Posterior cingulate gyrus (tissue), 11 donors: ENCODE measurements around the gene RBBP6.
"Not testable (repeated sequence)": the region's sequence is repeated elsewhere in the genome, so short reads cannot be mapped to it uniquely, and the experiment has no call there.

ENCODE experiments used
- DNase-seq, 10 donors: peaks; one replicate each; pipeline versions ENCODE4 v3.0.0 to v3.0.0-alpha.2; 2020 to 2021; ENCODE audit warnings: mixed read lengths in 3 of 10
- intact Hi-C: fragments of 100-400 bp; cut with DNase I; formaldehyde crosslinking; loops from one replicate; pipeline ENCODE4 v1.15.1; 2023

Gene RBBP6, protein sequence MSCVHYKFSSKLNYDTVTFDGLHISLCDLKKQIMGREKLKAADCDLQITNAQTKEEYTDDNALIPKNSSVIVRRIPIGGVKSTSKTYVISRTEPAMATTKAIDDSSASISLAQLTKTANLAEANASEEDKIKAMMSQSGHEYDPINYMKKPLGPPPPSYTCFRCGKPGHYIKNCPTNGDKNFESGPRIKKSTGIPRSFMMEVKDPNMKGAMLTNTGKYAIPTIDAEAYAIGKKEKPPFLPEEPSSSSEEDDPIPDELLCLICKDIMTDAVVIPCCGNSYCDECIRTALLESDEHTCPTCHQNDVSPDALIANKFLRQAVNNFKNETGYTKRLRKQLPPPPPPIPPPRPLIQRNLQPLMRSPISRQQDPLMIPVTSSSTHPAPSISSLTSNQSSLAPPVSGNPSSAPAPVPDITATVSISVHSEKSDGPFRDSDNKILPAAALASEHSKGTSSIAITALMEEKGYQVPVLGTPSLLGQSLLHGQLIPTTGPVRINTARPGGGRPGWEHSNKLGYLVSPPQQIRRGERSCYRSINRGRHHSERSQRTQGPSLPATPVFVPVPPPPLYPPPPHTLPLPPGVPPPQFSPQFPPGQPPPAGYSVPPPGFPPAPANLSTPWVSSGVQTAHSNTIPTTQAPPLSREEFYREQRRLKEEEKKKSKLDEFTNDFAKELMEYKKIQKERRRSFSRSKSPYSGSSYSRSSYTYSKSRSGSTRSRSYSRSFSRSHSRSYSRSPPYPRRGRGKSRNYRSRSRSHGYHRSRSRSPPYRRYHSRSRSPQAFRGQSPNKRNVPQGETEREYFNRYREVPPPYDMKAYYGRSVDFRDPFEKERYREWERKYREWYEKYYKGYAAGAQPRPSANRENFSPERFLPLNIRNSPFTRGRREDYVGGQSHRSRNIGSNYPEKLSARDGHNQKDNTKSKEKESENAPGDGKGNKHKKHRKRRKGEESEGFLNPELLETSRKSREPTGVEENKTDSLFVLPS (N-terminal part only)

DNA sequence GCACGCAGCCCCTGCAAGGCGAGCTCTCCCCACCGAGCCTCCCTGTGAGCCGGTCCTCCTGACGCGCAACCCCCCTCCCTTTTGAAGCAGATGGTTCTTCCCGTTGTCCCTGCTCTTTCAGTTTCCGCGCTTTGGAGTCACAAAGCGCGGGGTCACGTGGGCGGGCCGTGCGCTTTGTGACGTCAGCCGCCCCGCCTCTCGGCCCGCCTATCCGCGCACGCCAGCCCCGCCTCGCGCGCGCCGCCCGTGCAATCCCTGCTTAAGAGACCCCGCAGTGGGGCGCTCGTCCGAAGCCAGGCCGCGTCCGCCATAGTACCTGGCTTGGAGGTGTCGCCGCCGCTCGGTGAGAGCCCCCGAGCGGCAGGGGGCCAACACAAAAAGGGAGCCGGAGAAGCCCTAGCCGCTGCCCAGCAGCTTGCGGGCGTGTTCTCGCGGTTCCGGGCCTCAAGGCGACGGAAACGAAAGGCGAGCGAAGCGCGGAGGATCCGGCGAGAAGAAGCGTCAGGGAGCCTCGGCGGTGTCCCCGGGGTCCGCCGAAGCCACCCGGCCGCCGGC lies at the start of gene RBBP6:
Gene RBBP6 (plus strand): TSS at position 272 of the 555 bp plus-strand sequence. CDS start 1,061 bp downstream, outside the sequence.
- intact Hi-C loops = no loop called here
- DNase-seq = peak; percentile 89 to 99 (median 95)

DNA sequence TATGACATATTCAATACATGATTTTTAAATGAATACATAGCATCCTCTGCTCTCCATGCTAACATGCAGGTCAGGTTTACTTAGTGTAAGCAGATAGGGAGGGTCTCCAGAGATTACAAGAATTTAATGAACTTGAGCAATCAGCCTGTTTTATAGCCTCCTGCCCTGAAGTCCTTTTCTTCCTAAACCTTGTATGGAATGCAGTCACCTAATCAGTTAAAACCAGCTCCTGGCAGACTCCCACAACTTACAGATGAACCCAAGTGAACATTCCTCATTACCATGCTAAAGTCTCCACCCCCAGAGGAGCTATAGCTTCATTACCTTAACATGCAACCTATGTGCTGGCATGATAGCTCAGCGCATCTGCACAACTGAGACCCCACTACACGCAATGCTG lies 48.5 kb upstream of the RBBP6 start:
- intact Hi-C loops = no loop called here
- DNase-seq = no peak

DNA sequence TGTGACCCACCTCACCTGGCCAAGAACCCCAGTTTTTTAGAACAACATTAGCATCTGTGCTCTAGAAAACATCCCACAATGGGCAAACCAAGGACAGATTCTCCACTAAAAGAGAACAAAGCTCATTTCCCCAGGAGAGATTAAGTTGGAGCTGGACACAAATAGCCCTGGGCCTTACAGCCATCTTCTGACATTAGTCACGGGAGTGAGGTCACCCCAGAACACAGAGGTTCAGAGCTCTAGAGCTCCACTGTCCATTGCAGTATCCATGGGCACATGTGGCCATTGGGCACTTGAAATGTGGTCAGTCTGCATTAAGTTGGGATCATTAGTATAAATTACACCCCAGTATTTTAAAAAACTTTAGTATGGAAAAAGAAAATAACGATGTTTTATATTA lies 47.6 kb upstream of the RBBP6 start:
- intact Hi-C loops = no loop called here
- DNase-seq = no peak

DNA sequence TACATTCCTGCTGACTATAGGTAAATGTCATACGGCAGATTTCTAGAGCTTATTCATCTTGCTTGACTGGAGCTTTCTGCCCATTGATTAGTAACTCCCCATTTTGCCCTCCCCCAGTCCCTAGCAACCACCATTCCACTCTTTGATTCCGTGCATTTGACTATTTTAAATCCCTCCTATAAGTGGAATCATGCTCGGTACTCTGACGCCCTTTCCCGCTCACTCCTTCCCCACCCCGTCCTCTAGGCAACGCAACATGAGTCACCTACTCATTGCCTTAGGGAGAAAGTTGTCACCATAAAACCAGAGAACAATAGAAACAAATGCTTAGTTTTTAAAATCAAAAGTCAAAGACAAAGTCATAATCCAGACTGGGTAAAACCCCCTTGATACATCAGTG lies 45.5 kb upstream of the RBBP6 start:
- intact Hi-C loops = no loop called here
- no peak for DNase-seq

DNA sequence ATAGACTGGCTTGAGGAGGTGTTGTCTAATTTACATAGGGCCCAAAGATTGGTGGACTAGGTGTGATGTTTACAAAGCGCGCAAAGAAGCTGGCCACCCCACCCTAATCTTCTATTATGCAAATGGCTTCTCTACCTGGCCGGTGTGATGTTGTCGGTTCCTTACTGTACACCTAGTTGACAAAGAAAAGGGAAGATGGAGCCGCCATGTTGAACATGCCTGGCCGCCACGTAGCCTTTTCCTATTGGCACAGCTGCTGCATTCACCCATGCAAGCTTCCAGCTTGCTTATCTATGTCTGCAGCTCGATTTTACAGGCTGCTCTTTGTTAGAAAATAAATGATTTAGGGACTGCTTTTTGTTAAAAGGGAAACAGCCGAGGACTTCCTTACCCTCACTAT lies 44.2 kb upstream of the RBBP6 start:
- DNase-seq, intact Hi-C loops: not testable (repeated sequence)

DNA sequence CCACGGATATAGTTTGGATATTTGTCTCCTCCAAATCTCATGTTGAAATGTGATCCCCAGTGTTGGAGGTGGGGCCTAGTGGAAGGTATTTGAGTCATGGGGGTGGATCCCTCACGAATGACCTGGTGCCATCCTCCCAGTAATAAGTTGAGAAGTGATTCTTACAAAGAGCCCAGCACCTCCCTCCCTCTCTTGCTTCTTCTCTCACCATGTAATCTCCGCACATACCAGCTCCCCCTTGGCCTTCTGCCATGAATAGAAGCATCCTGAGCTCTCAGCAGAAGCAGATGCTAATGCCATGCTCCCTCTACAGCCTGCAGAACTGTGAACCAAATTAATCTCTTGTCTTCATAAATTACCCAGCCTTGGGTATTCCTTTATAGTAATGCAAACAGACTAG lies 41.9 kb upstream of the RBBP6 start:
- intact Hi-C loops = no loop called here
- DNase-seq = no peak

DNA sequence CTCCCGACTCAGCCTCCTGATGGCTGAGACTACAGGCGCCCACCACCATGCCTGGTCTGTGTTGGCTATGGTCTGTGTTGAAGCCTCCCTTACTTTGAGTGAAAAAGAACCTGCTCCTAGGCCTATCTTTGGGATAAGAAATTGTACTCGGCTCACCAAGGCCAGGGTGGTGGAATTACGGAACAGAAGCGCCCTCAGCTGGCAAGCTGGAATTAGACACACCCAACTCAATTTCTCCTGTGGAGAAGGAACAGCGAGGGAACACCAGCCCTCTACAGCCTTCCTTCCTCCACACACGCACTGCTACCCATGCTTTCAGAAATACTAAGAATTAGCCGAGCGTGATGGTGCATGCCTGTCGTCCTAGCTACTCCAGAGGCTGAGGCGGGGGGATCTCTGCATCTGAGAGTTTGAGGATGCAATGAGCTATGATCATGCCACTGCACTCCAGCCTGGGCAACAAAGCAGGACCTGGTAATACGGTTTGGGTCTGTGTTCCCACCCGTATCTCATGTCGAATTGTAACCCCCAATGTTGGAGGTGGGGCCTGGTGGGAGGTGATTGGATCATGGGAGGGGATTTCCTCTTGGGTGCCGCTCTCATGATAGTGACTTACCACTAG lies 40.1 kb upstream of the RBBP6 start:
- intact Hi-C loops = no loop called here

DNA sequence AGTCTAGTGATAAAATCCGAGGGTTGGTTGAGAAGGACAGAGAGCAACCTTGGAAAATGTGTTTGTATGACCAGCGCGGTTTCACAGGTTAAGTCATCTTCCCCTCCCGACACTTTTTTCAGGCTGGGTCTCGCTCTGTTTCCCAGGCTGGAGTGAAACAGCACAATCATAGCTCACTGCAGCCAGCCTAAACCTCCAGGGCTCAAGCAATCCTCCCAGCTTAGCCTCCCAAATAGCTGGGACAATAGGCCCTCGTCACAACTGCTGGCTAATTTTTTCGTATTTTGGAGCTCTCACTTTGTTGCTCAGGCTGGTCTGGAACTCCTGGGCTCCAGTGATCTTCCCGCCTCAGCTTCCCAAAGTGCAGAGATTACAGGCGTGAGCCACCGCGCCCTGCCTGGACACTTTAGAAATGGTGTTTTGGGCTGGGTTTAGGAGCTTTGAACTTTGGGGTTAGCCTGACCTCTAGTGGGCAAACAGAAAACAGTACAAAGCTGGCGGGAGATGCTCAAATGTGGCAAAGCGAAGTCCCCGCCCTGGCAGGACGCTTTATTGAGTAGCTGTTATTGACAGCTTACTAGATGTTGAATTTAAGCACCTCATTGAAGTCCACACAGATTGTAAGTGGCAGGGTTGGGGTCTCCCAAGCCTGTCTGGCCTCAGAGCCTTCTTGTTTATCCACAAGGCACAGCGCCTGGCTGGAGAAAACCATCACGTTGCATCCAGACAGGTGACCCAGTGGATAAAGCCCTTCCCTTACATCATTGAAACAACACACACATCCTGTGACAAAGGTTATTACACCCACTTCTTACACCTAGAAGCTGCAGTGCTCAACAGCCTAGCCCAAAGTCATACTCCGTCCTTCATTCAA lies 34.7 kb upstream of the RBBP6 start:
- intact Hi-C loops = loop anchor here (1.0 to 10.0 kb wide), 4 partner anchors 252 to 770 kb away; no protein-coding TSS in a partner anchor
- peak; percentile 18 to 92 (median 58) for DNase-seq

More for the DNA sequence above, 40.1 kb upstream of the RBBP6 start:
- peak; percentile 29 to 95 (median 71) for DNase-seq

DNA sequence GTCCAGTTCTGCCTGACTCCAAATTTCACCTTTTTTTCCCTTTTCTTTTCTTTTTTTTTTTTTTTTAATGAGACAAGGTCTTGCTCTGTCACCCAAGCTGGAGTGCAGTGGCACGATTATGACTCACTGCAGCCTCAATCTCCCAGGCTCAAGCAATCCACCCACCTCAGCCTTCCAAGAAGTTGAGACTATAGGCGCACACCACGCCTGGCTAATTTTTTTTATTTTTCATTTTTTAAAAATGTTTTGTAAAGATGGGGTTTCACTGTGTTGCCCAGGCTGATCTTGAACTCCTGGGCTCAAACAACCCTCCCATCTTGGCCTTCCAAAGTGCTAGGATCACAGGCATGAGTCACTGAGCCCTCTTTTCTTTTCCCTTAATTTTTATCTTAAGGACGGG lies 33.4 kb upstream of the RBBP6 start:
- intact Hi-C loops = loop anchor here (10.0 kb wide), 2 partner anchors 701 to 771 kb away; no protein-coding TSS in a partner anchor
- no peak for DNase-seq

DNA sequence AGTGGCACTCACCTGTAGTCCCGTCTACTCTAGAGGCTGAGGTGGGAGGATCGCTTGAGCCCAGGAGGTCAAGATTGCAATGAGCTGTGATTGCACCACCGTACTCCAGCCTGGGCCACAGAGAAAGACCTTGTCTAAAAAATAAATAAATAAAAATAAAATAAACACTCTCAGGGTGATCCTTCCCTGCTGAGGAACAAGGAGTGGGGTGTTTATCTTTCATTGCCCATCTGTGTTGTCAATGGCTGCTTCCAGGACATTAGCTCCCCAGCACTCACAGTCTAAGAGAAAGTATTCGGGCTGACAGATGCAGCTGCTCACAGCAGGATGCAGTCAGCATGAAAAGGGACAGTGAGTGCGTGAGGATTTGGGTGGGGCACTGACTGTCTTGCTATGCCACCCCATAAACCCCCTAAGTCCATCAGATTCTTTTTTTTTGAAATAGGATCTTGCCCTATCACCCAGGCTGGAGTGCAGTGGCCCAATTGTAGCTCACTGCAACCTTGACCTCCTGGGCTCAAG lies 31.3 kb upstream of the RBBP6 start:
- DNase-seq = no peak
- intact Hi-C loops = loop anchor here (10.0 kb wide), 2 partner anchors 703 to 773 kb away; no protein-coding TSS in a partner anchor

DNA sequence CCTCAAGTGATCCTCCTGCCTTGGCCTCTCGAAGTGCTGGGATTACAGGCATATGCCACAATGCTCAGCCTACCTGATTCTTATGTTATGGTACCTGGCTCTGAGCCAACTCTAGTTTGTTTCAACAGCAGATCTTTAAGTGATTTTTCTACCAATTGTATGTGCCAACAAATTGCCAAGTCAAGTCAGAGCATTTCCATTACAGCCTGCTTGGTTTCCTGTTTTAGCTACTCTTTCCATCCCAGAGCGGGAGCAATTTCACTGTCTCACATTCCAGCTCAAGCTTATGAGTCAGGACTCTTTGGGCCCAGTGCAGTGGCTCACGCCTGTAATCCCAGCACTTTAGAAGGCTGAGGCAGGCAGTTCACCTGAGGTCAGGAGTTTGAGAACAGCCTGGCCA lies 30.8 kb upstream of the RBBP6 start:
- no peak for DNase-seq
- intact Hi-C loops = loop anchor here (10.0 kb wide), 2 partner anchors 704 to 774 kb away; no protein-coding TSS in a partner anchor

DNA sequence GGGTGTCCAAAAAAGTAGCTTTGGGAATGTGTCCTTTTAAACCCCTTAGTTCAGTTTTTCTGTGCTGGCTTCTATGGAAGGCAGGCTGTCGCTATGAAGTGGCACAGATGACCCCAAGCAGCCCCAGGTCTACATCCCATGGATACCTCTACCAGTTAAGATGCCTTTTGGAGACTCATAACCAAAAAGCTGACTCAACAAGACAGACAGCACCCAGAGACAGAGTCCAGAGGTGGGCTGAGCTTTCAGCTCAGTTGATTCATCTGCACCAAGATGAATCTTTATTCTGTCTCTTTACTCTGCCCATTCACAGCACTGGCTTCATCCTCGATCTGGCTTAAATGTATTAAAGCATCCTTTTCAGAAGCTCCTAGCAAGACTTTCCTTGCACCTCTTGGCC lies 29.8 kb upstream of the RBBP6 start:
- no peak for DNase-seq
- intact Hi-C loops = loop anchor here (10.0 kb wide), 2 partner anchors 705 to 775 kb away; no protein-coding TSS in a partner anchor

DNA sequence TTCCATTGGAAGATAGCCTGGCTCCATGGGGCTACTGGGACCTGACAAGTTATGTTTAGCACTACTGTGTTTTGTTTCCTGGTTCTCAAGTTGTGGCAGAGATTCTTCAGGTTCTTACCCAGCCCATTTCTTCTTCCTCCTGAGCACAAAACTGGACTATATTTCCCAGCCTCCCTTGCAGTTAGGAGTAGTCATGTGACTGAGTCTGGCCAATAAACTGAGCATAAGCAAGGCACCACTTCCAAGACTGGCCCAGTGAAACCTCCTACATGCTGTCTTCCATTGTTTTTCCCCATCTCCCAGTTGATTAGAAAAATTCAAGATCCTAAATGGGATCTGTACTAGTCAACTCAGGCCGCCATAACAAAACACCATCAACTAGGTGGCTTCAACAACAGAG lies 28.2 kb upstream of the RBBP6 start:
- no peak for DNase-seq
- intact Hi-C loops = no loop called here

DNA sequence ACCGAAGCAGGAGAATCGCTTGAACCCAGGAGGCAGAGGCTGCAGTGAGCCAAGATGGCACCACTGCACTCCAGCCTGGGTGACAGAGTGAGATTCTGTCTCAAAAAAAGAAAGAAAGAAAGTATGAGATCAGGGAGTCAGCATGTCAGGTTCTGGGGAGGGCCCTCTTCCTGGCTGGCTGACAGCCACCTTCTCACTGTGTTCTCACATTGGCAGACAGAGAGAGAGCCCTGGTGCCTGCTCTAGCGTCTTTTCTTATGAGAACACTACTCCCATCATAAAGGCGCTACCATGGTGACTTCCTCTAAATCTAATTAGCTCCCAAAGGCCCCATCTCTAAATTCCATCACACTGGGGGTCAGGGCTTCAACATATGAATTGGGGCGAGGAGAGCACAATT lies 27.6 kb upstream of the RBBP6 start:
- intact Hi-C loops = no loop called here
- no peak for DNase-seq

DNA sequence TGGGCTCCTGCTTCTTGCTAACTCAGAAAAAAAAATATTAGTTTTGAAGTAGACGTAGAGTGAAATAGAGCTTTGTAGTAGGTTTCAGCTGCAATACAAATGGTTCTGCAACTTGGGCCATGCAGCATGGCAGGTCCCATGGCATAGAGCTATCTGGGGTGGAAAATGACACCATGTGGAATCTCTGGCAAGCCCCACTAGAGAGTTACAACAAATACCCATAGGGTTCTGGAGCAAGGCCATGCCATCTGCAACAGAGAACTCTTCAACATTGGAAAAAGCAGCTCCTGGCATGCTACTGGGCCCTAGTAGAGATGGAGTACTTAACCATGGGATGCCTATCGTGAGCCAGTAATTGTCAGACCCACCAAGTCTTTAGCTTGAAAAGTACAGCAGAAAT lies 25.3 kb upstream of the RBBP6 start:
- no peak for DNase-seq
- intact Hi-C loops = no loop called here

DNA sequence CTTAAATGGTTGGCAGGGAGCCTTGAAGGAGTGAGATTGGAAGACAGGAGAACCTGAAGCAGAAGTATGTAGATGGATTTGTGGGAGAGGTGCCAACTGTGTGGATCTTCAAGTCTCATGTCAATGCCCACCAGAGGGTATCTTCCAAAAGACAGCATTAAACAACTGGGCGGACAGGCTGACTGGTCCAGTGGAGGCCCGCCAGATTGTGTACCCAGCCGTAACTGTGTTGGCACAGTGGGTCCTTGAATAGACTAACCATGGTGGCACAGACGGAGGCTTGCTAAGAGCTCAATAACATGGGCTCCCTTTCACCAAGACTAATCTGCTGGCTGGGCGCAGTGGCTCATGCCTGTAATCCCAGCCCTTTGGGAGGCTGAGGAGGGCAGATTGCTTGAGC lies 24.2 kb upstream of the RBBP6 start:
- DNase-seq = no peak
- intact Hi-C loops = no loop called here

DNA sequence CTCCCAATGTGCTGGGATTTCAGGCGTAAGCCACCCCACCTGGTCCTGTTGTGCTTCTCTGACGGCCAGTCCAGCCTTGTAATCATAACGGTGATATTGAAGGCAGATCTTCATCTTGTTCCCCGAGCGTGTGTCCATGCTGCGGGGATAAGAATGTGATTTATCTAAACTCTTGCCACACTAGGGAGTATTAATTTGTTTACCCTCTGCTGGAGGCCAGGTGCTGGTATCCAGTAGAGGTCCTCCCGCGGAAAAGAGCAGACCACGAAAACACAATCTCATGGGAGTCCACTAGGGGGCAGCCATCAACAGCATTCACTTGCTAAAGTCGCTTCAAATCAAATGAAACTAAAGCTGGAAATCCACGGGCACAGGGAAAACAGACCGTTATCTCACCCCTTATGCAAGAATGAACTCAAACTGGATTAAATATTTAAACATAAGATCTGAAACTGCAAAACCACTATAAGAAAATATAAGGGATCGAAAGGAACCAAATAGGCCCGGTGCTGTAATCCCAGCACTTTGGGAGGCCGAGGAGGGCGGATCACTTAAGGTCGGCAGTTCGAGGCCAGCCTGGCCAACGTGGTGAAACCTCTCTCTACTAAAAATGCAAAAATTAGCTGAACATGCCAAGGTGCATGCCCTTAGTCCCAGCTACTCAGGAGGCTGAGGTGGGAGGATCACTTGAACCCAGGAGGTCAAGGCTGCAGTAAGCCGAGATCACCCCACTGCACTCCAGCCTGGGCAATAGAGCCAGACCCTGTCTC lies 22.3 kb upstream of the RBBP6 start:
- intact Hi-C loops = no loop called here

DNA sequence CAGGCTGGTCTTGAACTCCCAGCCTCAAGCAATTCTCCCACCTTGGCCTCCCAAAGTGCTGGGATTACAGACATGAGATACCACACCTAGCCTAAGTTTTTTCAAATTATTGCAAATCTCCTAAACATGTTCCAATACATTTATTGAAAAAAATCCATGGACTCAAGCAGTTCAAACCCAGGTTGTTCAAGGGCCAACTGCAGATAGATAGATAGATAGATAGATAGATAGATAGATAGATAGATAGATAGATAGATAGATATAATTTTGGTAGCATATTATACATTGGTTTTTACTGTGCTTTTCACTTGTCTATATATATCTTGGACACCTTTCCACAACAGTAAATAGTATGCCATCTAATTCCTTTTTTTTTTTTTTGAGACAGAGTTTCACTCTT lies 20.9 kb upstream of the RBBP6 start:
- no peak for DNase-seq
- intact Hi-C loops = no loop called here

More for the DNA sequence above, 22.3 kb upstream of the RBBP6 start:
- peak; percentile 47 to 96 (median 82) for DNase-seq
